Hematopoietic multipotent progenitor cell treated with erythropoietin and hydrocortisone succinate and interleukin-3 and kit ligand, for 6 days (in vitro differentiated cells): Measurements from ENCODE around the gene IKZF2.

Experiments used
- DNase-seq: peaks from one replicate; pipeline ENCODE4 v3.0.0-alpha.2; 2015

The IKZF2 gene

DNA sequence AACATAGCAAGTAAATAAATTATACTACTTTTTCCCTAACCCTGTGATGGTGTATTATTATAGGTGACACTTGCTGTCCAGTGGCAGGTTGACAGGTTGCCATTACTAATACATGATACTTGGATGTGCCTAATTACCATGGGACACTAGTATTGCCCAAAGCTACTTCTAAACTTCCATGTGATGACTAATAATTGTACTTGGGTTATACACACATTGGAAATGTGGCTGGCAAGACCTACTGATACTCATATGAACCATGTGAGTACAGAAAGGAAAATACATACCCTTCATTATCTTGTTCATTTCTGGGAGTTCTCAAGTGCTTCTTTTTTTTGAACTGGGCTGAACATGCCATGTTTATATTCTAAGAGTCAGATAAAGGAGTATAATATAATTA lies 156.4 kb downstream of the IKZF2 start:
- no peak for DNase-seq

DNA sequence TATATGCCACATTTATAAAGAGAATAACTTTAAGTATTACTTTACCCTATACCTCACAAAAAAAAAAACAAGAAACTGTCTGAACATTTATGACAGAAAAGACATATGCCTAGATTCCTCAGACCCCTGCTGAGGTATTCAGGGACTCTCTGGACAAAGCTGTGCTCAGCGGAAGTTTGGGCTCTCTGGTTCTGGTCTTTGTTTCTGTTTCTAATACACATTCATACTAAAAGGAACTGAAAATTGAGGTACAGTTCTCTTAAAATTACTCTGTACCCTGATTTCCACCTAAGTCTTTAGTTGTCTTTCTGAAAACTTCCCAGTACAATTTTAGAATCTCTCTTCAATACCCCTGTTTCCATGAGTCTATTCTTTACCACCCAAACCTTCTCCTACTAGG lies 160.3 kb downstream of the IKZF2 start:
- DNase-seq = no peak

DNA sequence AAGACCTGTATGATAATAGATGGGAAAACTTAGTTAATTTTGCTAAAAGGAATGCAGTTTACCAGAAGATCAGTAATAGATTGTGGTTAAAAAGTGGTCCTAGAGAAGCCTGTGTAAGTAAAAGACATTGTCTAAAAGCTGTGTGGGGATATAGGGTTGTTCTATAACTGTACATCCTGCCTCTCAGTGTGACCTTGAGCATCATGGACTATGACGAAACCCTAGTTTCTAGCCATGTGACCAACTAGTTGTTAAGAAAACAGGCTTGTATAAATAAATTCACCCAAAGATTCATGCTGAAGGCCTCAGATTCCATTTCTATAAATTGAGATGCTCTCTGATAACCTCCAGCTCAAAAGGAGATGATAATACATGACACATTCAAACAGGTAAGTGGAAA lies 160.7 kb downstream of the IKZF2 start:
- DNase-seq = no peak

DNA sequence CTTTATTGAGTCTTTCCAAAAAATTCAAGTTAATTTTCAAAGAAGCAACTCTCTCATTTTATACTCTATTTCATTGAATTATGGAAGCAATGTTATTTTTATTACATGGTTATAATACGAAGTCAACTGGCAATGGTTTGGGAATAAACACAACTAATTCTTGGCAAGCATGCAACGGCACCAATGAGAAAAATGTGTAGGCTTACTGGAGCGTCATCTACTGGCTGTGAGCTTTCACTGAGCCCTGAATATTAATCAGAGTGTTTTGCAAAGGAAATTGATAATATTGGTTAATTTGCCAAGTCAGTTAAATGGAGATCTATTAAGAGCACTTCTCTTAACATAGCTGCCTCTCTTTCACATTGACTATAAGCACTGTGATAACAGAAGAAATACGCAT lies 163.9 kb downstream of the IKZF2 start:
- DNase-seq = no peak

DNA sequence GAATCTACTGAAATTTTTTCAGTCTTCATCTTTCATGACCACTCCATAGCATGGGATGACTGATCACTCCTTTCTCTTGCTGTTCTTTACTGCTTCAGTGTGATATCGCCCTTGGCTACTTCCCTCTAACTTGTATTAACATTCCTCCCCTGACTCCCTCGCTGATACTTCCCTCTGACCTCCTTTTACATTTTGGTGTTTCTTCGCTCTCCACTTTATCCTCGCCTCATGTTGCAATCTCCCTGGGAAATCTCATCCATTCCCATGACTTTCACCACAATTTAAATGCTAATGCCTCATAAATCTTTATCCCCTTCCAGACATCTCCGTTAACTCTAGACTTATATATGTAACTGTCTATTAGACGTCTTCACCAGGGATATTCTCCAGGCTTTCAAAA lies 167.3 kb downstream of the IKZF2 start:
- DNase-seq = no peak

DNA sequence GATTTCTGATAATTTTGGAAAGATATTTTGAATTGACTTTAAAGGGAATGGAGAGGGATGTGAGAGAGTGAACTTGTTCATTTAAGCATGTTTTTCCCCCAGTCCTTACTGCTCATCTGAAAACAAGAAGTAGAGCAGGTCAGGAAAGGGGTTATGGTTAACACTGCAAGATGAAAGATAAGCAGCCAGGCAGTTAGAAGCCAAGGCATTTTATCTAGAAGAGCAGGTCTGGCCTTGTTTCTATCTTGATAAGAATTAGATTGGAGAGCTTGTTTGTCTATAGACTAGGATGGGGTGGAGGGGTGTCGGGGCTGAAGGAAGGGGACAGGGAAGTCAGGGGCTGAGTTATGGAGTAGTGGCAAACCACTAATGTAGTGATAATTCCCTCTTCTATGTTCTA lies 171.6 kb downstream of the IKZF2 start:
- DNase-seq = peak; percentile 85

DNA sequence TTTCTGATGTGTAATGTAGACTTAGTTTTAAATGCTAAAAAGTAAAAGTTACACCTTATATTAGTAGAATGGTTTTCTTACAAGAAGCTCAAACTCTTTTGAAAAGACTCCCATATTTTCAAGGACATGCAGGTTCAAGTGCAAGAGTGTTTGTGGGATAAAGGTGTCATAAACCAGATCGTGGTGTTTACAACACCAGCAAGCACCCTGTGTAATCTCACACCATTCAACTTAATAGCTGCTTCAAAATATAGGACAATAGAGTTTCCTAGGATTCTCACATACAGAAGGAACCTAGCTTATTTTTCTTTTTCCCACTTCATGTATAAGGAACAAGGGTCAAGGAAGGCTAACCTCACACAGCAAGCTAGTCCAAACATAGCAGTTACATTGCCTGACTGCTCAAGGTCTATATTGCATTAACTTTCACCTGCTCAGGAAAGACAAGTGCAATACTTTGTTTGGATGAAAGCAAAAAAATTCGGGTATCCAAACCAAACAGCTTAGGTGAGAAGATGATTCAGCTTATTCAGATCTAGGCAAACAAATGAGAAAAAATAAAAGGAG lies 172.3 kb downstream of the IKZF2 start:
- no peak for DNase-seq

DNA sequence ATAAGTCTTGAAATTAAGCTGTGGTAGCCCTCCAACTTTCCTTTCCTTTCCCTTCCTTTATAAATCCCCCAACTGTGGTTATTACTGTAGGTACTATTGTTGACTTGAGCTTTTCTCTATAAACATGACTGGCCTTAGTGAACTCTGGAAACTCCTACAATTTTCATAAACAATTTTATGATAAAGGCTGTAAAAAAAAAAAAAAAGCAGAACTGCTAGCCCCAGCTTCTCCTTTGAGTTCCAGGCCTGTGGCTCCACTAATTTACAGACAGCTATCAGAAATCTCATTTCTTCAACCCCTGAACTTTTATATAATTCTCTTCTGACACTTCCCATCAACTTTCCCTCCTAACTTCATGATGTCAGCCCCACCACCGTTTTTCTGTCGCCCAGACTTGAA lies 174.3 kb downstream of the IKZF2 start:
- DNase-seq = no peak

DNA sequence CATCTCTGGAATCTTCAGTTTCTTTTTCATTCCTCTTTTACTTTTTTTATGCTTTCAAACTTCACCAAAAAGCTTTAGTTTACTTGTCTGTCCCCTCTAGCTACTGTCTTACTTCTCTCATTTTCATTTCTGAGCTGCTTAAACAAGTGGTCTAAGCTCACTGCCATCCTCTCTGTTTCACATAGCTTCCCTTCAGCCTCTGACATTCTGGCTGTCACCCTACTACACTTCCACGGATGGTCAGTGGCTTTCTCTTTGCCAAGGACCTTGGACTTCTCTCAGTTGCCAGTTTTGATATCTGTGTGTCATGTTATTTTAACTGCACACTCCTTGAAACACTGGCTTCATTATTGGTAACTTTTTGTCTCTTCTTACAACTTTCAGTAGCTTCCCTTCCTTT lies 176.1 kb downstream of the IKZF2 start:
- DNase-seq = no peak

DNA sequence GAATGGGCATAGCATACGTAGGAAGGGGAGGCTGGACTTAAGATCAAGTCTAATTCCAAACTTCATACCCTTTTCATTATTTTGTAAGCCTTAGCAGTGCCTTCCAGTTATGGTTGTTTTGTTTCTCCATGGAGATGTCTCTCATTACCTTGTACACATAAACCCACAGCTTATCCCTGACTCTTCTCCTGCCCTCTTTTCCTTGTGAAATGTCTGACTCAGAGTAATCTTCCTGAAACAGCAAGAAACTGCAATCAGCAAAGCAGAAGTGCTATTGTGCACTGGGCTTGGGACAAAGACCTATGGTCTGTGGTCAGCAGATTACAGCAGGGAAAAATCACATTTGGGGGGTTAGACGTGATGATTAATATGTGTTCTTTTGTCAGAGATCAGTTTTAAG lies 176.7 kb downstream of the IKZF2 start:
- peak; percentile 54 for DNase-seq

DNA sequence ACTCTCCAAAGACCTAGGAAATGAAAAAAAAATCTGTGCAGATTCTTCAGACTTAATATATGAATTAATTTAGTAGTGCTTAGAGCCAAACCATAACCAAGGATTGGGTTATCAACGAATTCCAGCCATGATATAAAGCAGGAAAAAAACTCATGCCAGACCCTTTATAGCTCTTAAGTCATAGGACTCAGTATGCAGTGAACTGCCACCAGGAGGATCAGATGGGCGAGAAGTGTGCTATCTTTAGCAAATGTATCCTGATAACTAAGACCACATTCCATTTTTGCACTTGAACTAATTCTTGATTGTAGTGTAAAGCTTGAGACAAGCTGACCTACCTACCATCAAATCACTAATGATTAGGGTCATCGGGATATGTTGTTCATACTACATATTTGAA lies 178.1 kb downstream of the IKZF2 start:
- DNase-seq = no peak

DNA sequence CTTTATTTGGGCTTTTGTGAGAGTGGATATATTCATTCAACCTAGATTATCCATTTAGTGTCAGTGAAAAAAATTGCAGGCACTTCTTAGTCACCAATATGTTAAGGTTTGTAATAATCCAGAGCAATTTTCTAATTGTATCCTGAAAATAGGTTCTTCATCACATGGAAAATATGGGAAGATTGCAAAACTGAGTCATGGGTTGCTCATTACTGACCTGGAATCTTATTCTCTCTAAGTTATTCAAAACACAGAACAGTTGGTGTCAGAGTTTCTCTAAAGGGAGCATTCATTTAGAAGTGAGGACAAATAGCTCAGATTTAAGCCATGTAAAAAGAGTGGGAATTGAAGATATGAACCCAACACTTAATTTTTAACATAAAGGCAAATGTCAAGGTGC lies 181.3 kb downstream of the IKZF2 start:
- no peak for DNase-seq

DNA sequence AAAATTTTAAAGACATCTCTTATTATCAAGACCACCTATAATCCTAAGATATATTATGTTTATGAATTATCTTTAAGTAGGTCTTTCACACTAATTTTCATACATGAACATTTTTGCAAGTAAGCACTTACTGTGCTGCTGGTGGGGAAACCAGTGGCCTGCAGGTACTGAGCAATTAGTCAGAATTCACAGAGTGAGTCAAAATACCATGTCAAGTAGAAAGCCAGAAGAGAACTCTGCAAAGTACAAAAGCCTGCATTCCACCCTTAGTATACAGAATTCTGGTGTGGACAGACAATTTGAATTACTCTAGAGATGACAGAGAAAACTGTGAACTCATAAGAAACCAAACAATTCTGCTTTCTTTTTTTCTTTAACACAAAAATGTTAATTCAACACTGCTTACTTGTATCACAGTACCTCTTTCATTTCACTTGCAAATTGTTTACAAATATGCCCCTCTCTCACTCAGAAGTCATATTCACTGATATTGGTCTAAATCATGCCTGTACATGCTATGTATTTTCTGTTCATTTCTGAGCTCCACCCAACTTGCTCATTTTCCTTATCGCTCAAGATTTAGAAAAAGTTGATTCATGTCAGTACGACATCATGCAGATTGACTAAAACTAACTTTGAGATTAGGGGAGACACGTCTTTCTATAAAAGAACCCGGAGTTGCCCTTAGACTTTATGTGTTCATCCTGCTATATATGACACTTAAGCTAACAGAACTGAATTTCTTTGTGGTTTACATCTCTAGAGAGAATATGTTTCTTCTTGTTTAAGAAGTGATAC lies 182.9 kb downstream of the IKZF2 start:
- DNase-seq = no peak

DNA sequence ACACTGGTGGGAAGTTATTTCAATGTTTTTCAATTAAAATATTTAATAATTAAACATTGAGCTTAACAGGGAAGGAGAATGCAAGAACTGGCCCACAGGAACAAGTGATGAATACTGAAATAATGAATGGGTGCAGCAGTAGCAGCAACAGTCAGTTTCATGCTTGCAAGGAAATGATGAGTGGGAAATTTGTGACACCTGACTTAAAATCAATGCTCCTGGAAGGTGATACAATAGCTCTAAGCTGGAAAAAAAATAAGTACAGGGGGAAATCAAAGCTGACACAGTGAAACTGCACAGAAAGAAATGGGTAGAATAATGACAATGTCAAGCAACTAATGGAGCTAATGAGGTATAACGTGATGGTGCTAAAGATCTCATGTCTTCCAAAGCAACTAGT lies 184.5 kb downstream of the IKZF2 start:
- no peak for DNase-seq

DNA sequence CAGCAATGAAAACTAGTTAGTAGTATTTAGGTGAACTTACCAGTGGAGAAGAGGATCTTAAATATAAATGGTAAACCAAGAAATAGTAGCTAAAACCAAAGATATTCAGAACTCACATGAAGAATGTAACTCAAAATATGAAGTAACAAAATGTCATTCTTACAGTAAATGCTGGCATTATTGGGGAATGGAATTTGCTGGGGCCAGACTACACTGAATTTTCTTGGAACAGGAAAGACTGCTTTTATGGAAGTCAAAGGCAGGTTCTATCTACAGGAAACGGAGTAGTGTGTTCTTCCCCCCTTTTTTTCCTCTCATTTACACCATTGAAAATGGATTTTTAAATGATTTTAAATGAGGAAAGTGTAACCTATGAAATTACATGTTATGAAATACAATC lies 188.7 kb downstream of the IKZF2 start:
- DNase-seq = no peak

DNA sequence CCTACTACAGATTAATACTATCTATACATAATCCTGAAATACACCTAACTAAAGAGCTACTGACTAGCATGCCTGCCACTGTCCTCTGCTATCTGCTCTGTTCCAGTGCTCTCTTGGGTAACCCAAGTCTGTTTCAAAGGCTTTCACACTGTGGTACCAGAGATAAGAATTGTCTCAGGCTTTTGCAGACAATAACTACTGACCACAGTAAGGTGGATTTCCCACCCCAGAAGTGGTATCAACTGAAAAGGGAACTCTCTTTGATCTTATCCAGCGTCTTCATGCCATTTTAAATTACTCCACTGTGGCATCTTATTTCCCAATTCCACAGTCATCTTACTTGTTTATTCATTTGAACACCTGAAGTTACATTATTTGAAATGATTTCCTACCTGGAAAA lies 190.2 kb downstream of the IKZF2 start:
- DNase-seq = peak; percentile 94

DNA sequence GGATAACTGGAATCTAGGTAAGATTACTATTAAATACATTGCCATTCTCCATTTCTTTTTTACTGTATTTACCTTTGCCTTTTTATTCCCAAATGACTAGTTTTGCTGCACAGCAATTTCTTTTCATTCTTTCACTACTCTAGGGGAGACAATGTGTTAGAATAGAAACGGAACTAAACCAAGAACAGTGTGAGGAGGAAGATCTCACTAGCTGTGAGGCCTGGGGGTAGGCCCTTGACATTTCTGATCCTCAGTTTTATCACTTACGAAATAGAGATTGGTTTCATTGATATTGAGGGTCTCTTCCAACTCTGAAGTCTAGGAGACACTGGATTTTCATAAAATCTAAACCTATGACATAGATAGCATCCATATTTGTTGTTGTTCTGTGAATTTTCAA lies 191.1 kb downstream of the IKZF2 start:
- DNase-seq = peak; percentile 36

DNA sequence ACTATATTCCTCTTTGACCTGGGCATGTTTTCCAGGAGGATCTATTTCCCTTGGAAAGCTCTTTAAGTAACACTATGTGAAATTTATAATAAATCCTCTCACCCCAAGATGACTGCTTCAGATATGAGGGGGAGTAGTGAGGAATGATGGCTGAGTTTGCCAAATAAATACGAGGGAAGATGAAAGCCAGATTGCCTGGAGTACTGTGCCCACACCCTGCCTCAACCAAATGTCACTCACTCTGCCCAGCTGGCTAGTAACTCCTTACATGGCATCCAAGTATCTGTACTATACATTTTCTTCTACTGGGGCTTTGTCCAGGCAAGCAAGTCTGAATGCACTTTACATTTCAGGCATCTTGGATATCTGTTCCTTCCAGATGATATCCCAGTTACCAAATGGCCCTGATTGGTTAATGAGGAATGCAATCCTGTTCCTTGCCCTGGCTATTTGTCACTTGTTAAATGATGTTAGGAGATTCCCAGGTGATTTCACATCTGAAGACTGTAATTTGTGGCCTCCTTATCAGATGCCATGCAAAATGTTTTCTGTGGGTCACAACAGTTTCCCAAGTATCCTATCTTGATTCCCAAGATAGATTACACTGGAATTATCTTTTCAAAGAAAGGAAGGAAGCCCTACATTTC lies 191.8 kb downstream of the IKZF2 start:
- no peak for DNase-seq

DNA sequence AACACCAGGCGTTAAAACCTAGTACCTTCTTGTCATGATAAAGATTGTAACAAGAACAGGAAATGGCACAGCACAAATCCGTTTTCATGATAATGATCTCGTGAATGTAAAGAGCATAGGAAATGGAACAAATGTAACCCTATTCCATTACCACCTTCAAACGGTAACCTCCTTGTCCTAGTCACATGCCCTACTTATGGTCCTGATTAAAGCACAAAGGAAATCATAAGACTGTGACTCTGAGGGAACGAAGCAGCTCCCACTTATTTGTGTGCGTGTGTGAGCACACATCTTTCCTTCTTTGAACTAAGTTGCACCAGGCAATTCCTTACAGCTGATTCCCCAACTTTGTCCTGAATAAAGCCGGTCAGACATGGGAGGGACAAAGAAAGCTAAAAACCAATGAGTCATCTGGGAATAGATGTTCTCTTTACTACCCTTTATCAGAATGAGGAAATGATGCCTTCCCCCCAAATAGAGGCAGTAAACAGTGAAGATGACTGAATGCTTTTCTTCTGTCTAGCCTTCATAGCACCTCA lies 192.6 kb downstream of the IKZF2 start:
- peak; percentile 63 for DNase-seq

DNA sequence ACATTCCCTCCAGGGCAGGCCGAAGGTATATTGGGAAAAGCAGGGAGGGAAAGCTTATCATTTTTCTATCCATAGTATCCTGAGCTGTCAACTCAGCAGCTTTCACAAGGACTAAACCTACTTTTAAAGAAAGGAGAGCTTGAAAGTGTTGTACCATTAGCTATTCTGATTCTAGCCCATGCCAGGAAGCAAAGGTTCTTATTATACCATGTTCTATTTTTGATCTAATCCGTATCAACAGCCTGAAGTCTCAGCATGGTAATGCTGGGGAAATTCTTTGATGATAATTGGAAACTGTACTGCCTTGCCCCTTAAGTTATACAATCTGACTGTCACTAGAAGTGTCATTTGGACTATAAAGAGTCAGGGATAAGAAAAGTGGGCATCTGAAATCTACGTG lies 193.3 kb downstream of the IKZF2 start:
- DNase-seq = no peak

DNA sequence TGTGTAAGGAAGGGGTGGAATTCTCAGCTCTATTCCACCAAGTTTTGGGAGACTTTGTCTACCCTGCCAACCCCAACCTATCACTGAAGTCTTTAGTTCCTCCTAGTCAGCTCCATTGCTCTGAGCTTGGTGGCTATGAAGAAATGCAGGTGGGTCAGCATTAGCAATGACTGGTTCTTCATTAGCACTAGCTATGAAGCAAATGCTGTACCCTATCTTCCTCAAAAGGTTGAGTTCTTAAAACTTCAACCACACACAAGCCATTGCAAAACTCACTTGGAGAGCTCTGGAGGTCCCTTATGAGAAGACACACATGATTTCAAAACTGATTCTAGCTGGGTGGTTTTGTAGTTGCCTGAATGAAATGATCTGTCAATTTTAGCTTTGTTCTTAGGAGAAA lies 193.8 kb downstream of the IKZF2 start:
- peak; percentile 82 for DNase-seq

DNA sequence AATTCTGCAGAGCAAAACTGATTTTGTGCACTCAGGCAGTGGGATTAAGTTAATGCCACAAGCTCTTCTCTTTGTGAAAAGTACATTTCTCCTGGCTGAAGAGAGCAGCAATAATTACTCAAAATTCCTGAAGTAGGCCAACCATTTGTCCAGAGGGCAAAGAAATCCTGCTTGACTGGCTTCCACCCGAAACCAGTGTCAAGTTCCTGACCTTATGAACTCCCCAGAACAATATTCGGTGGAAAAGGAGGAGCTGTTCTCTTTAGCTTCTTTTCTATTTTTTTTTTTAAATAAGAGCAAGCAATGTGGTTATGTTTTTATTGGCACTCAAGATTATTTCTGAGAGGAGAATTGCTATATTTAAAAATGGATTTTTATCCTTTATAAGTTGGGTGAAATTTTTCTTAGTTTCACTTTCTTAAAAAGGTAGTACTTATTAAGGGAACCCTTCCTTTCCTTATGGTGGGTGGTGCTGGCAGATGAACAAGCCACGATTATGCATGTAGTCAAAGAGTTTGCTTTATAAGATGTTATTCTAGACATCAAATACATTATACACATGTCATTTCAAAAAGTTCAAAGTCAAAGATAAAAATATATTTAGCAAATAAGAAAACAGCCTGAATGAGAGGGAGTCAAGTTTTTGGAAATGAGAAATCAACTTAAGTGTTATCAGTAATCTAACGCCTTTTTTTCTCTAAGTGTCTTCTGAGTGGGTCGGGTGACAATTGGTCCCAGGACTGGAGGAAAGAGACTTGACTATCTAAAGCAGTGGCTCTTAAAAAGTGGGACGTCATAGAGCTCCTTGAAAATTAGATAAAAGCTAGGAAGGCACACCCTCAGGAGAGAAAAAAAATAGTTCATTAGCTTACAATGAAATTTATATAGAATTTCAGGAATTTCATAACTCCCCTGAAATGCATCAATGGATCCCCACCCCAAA lies 194.5 kb downstream of the IKZF2 start:
- DNase-seq = peak; percentile 63
